ENCODE data around the gene CDC42EP4.

GRCh38 chr17:73319766-73320165 is 8.0 kb upstream of the CDC42EP4 start:
- TF ChIP-seq CTCF (IDR thresholded peaks at IDR 0.05; ENCODE audit: low read depth, low read length, poor library complexity, severe bottlenecking) (no peak), EZH2phosphoT487 (IDR thresholded peaks at IDR 0.05; ENCODE audit: borderline replicate concordance, low read length) (no peak)

Data from DOHH2 (cell line).